Stimulated activated CD4-positive, alpha-beta T cell treated with anti-CD3 and anti-CD28 coated beads, TNF-alpha, amount 100 ng/mL, for 1 hour (primary cell): ENCODE data around the gene MAPK6.
A peak's percentile ranks its signal among the peaks of the same experiment; 100 is the strongest.

Experiments used
- DNase-seq, 3 donors: peaks; one replicate each; pipeline ENCODE4 v3.0.0-alpha.2; 2020; ENCODE audit warnings: low read depth in 3 of 3, low spot score in 1 of 3

MAPK6 gene

GRCh38 chr15:52010633-52011595 lies 8.1 kb upstream of the MAPK6 start:
- peak in 1 of 3 donors; percentile 22 for DNase-seq

- no peak for DNase-seq
Measured at GRCh38 chr15:52011711-52012144, 7.3 kb upstream of the MAPK6 start.

- DNase-seq, result no peak
Measured at GRCh38 chr15:52012210-52012609, 6.8 kb upstream of the MAPK6 start.

GRCh38 chr15:52013151-52013791 lies 5.7 kb upstream of the MAPK6 start:
- DNase-seq, result no peak

- DNase-seq, result no peak
Measured at GRCh38 chr15:52014616-52015015, 4.4 kb upstream of the MAPK6 start.

GRCh38 chr15:52016316-52016715 lies 2.7 kb upstream of the MAPK6 start:
- no peak for DNase-seq

- no peak for DNase-seq
Measured at GRCh38 chr15:52018244-52018643, 775 bp upstream of the MAPK6 start.

- peak in 2 of 3 donors; percentile 13 to 47 for DNase-seq
Measured at GRCh38 chr15:52019394-52020220, 588 bp downstream of the MAPK6 start.

- DNase-seq, result no peak
Measured at GRCh38 chr15:52020221-52021085, 1.4 kb downstream of the MAPK6 start.

GRCh38 chr15:52021128-52021671 lies 2.2 kb downstream of the MAPK6 start:
- peak in 2 of 3 donors; percentile 24 to 29 for DNase-seq

- no peak for DNase-seq
Measured at GRCh38 chr15:52021892-52022540, 3.0 kb downstream of the MAPK6 start.

- no peak for DNase-seq
Measured at GRCh38 chr15:52023169-52023922, 4.3 kb downstream of the MAPK6 start.

- no peak for DNase-seq
Measured at GRCh38 chr15:52028431-52029093, 9.5 kb downstream of the MAPK6 start.

- no peak for DNase-seq
Measured at GRCh38 chr15:52030010-52030409, 11.0 kb downstream of the MAPK6 start.

GRCh38 chr15:52031556-52031955 lies 12.5 kb downstream of the MAPK6 start:
- no peak for DNase-seq

- DNase-seq, result no peak
Measured at GRCh38 chr15:52037889-52038505, 19.0 kb downstream of the MAPK6 start.

GRCh38 chr15:52039925-52040781 lies 21.1 kb downstream of the MAPK6 start:
- no peak for DNase-seq
